Glomerular endothelial cell (primary cell): Measurements from ENCODE around the gene SLC26A8. TPM values are rescaled to one million over a fixed set of nuclear protein-coding genes. Genes with fewer than 3 reads are reported as not detected.
"Not testable (repeated sequence)": the region's sequence is repeated elsewhere in the genome, so short reads cannot be mapped to it uniquely, and the experiment has no call there.

Source experiments
- DNase-seq: peaks from one replicate; pipeline ENCODE4 v3.0.0-alpha.2; 2011; ENCODE audit warnings: low read depth, low spot score; ENCODE audit errors: extremely low read depth
- total RNA-seq: library from RNA; depleted of rRNA; stranded (reverse); fragments of >200 nt; gene quantifications from 2 replicates; pipeline ENCODE4 v1.2.3, GENCODE V29; 2015

SLC26A8 gene
- total RNA-seq, 1 donor from 2014 or later, result not detected

DNA sequence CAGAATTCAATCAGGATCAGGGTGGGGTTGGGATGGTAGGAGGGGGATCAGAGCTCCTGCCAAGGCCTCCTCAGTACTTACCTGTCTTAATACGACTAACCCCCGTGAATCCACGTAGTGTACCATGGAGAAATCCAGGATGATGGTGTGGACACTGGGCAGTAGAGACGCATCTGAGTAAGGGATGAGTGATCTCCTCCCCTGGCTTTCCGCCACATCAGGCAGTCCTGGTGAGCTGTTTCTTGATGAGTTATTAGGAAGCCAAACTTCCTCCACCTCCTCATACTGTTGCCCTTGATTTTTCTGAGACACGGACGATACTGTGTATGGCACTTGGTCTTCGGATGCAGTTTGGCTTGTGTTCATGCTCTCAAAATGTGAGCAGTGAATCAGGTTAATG is 69.4 kb downstream of the SLC26A8 start:
- DNase-seq, result no peak

DNA sequence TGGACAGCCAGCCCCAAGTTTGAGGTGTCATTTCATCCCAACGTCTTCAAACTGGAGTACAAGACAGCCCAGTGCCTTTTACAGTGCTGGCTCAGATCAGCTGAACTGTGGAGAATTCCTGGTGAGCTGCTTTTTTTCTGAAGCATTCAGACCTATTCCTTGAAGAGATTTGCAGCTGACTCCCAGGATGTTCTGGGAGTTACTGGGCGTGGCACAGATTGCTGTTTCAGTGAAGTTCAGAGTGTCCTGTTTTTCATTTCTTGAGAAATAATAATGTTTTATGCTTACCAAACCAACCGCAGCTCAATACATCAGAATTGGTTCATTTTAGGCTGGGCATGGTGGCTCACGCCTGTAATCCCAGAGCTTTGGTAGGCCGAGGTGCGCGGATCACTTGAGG is 70.1 kb downstream of the SLC26A8 start:
- DNase-seq, result no peak

DNA sequence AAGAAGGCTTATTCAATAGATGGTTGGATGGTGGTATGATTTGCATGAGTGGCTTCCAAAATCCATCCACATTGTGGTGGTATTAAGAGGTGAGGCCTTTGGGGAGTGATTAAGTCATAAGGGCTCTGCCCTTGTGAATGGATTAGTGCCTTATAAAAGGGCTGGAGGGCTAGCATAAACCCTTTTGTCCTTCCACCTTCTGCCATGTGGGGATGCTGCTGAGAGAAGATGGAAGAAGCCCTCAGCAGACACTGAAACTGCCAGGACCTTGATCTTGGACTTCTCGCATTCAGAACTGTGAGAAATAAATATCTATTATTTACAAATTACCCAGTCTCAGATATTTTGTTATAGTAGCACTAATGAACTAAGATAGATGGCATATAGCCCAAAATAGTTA is 75.7 kb downstream of the SLC26A8 start:
- no peak for DNase-seq

DNA sequence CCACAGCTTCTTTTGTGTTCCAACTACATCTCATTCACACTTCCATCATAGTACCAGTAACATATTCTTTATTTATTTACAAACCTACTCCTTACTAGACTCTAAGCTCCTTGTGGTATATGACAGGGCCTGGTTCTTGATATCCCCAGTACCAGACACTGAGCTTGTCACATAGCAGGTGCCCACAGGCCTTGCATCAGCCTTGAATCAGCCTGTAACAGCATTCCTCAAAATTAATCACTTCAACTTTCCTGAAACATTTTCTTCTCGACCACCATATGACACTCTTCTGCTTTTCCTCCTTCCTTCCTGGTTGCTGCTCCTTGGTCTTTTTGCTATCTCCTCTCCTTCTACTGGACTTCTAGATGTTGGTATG is 78.8 kb downstream of the SLC26A8 start:
- DNase-seq, result no peak

DNA sequence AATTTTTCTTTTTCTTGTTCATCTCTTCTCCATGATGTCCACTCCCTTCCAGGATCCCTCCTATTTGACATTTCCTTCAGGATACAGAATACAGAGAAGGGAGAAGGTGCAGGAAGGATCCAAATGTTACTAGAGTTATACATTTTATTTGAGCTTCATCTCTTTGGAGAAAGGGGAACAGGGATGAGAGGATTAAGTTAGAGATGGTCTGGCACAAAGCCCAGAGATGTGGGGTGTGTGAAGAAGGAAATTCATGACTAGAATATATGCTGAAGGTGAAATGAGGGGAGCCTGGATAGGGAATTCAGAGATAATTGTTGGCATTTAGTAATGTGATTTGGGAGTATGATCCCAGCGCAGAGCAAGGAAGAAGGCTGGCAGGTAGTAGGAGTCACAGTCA is 81.1 kb downstream of the SLC26A8 start:
- no peak for DNase-seq

DNA sequence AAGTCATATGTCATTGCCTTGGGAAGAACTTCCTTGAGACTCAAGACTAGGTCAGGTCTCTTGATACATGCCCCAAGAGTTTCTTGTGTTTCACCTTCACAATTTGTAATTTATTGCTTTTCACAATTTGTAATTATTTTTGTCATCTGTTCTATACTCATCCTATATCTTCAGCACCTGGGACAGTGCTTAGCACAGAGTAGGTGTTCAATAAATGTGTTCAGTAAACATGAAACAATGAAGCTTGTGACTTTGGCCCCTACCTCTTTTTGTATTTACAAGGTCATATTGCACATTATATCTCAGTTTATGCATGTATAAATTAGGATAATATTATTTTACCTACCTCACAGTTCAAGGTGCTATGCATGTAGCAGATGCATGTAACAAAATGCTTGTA is 82.1 kb downstream of the SLC26A8 start:
- DNase-seq, result no peak

DNA sequence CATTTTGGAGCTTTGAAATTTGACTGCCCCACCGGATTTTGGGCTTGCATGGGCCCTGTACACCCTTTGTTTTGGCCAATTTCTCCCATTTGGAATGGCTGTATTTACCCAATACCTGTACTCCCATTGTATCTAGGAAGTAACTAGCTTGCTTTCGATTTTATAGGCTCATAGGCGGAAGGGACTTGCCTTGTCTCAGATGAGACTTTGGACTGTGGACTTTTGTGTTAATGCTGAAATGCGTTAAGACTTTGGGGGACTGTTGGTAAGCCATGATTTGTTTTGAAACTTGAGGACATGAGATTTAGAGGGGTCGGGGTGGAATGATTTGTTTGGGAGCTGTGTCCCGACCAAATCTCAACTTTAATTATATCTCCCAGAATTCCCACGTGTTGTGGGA is 83.3 kb downstream of the SLC26A8 start:
- not testable (repeated sequence) for DNase-seq

DNA sequence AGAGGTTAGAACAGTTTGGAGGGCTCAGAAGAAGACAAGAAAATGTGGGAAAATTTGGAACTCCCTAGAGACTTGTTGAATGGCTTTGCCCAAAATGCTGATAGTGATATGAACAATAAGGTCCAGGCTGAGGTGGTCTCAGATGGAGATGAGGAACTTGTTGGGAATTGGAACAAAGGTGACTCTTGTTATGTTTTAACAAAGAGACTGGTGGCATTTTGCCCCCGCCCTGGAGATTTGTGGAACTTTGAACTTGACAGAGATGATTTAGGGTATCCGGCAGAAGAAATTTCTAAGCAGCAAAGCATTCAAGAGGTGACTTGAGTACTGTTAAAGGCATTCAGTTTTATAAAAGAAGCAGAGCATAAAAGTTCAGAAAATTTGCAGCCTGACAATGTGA is 84.4 kb downstream of the SLC26A8 start:
- not testable (repeated sequence) for DNase-seq

DNA sequence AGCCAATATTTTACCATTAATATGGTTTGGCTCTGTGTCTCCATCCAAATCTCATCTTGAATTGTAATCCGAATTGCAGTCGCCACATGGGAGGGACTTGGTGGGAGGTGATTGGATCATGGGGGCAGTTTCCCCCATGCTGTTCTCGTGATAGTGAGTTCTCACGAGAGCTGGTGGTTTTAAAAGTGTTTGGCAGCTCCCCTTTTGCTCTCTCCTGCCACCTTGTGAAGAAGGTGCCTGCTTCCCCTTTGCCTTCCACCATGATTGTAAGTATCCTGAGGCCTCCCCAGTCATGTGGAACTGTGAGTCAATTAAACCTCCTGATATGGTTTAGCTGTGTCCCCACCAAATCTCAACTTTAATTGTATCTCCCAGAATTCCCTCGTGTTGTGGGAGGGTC is 85.2 kb downstream of the SLC26A8 start:
- not testable (repeated sequence) for DNase-seq

DNA sequence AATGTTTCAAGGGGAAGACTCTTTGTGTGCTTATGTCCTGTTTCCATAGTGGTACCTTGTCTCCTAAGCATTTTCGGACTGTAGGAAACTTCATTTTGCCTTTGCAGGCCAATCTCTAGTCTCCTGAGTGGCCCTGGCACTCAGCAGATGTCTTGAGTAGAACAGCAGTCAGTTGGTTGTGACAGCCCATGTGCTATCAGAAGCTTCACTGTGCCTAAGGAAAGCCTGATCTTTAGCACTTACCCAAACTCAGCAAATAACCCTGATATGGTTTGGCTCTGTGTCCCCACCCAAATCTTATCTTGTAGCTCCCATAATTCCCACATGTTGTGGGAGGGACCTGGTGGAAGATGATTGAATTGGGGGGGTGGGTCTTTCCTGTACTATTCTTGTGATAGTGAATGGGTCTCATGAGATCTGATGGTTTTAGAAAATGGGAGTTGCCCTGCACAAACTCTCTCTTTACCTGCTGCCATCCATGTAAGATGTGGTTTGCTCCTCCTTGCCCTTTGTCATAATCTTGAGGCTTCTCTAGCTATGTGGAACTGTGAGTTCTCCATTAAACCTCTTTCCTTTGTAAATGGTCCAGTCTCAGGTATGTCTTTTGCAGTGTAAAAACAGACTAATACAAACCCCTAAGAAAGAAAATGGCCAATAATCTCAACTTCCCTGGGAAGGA is 87.6 kb downstream of the SLC26A8 start:
- DNase-seq, result no peak

DNA sequence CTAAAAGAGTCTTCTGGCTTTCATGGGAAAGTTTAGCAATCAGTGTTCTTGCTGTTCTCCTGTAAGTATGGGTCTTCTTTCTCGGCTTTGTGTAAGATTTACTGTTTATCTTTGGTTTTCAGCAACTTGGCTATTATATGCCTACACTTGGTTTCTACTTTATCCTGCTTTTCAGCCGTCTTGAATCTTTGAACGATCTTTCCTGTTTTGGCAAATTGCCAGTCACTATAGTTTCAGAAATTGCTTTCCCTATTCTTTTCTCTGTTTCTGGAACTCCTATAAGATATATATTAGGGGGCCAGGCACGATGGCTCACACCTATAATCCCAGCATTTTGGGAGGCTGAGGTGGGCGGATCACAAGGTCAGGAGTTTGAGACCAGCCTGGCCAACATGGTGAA is 89.0 kb downstream of the SLC26A8 start:
- no peak for DNase-seq

DNA sequence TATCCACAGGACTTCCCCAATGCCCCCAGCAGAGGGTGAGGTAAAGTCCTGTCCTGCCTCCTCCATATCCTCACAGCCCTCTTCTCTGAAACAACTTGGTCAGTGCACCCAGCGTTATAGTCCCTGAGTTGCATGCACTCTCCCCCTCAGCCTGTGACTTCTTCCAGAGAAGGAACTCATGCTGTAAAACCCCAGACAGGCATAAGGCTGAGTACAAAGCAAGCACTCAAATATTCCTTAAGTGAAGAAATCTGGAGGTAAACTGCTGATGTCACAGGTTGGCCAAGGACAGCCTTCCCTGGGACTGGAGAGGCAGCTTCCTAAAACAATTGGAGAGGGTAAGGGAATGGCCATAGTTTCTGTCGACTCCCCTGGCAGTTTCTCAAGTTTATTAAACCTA is 90.6 kb downstream of the SLC26A8 start:
- DNase-seq, result no peak

DNA sequence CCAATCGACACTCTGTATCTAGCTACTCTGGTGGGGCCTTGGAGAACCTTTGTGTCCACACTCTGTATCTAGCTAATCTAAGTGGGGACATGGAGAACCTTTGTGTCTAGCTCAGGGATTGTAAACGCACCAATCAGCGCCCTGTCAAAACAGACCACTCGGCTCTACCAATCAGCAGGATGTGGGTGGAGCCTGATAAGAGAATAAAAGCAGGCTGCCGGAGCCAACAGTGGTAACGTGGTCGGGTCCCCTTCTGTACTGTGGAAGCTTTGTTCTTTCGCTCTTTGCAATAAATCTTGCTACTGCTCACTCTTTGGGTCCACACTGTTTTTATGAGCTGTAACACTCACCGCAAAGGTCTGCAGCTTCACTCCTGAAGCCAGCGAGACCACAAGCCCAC is 92.6 kb downstream of the SLC26A8 start:
- not testable (repeated sequence) for DNase-seq

DNA sequence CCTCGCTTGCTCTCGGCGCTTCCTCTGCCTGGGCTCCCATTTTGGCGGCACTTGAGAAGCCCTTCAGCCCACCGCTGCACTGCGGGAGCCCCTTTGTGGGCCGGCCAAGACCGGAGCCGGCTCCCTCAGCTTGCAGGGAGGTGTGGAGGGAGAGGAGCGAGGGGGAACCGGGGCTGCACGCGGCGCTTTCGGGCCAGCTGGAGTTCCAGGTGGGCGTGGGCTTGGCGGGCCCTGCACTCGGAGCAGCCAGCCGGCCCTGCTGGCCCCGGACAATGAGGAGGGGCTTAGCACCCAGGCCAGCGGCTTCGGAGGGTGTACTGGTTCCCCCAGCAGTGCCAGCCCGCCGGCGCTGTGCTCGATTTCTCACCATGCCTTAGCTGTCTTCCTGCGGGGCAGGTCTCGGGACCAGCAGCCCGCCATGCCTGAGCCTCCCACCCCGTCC is 93.3 kb downstream of the SLC26A8 start:
- DNase-seq, result no peak

DNA sequence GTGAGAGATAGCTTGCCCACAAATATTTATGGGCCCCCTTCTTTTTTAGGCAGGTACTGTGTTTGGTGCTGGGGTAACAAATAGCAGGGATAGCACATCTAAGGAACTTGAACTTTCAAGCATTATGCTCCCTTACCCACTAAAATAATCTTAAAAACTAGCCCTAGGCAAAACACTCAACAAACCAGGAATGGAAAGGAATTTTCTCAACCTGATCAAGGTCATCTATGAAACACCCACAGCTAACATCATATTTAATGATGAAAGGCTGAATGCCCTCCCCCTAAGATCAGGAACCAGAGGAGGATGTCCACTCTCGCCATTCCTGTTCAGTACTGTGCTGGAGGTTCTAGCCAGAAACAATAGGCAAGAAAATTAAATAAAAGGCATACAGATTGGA is 94.8 kb downstream of the SLC26A8 start:
- DNase-seq, result no peak

DNA sequence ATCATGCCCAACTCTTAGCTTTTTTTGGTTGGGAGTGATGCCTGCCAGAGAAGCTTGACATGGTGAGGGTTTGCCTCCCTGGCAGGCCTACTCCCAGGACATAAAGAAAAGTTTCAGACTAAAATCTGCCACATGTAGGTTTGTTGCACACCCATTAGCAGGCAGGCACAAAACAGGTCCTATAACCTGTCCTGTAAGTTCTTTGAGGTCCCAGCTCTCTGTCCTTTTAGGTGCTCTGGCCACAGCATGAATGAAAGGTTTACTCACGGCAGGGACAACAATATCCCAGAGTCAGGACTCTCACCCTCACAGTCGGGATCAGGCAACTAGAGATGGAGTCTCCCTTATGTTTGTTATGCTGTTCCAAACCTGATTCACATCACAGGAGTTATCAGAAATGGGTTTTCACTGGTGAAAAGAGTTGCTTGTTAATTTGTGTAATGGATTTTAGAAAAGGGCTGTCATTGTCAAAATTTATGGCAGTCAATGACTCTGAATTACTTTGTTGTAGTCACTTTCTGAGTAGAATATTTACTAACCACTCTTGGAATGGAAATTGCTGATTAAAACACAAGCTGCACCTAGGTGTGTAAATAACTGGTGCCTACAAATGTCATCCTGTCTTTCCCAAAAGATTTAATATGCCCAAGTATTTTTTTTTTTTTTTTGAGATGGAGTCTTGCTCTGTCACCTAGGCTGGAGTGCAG is 97.8 kb downstream of the SLC26A8 start:
- DNase-seq, result no peak

DNA sequence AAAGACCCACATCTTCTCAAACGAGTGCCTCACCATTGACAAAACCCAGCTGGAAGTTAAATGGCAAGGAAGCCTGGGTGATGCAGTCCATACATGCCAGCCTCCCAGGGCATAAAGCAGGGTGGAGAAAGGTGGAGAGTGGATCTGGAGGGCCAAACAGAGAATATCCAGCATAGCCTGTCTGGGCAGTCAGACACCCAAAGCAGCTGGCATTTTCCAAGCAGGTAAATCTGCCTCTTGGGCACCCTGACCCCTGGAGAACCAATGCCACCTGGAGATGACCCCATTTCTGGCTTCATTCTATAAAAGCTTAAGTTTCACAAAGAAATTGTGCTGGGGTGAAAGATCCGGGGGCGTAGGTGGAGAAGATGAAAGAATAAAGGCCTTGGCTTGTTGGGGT is 98.5 kb downstream of the SLC26A8 start:
- DNase-seq, result no peak

DNA sequence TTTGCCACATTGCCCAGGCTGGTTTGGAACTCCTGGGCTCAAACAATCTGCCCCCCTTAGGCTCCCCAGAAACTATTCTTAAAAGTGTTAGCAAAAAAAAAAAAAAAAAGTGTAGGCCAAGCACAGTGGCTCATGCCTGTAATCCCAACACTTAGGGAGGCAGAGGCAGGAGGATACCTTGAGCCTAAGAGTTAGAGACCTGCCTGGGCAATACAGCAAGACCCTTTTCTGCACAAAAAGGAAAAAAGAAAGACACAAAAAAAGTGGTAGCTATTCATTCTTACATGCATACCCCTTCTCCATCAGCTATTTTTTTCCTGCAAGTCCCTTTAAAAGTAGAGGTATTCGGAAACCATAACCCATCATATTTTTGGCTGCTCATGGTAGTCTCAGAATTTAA is 100.3 kb downstream of the SLC26A8 start:
- DNase-seq, result no peak

DNA sequence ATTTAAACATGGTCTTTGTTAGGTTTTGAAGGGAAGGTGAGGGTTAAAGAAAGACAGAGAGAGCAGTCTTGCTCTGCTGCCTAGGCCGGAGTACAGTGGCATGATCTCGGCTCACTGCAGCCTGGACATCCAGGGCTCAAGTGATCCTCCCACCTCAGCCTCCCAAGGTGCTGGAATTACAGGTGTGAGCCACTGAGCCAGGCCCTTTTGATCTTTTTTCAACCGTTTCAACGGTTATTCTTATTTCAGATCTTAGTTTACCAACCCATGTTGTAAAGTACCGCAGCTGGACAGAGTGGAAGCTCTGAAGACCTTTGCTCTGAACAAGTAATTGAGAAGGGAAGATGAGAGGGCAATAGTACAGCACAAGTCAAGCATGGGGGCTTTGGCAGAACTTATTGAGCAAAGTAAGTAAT is 102.3 kb downstream of the SLC26A8 start:
- DNase-seq, result no peak

DNA sequence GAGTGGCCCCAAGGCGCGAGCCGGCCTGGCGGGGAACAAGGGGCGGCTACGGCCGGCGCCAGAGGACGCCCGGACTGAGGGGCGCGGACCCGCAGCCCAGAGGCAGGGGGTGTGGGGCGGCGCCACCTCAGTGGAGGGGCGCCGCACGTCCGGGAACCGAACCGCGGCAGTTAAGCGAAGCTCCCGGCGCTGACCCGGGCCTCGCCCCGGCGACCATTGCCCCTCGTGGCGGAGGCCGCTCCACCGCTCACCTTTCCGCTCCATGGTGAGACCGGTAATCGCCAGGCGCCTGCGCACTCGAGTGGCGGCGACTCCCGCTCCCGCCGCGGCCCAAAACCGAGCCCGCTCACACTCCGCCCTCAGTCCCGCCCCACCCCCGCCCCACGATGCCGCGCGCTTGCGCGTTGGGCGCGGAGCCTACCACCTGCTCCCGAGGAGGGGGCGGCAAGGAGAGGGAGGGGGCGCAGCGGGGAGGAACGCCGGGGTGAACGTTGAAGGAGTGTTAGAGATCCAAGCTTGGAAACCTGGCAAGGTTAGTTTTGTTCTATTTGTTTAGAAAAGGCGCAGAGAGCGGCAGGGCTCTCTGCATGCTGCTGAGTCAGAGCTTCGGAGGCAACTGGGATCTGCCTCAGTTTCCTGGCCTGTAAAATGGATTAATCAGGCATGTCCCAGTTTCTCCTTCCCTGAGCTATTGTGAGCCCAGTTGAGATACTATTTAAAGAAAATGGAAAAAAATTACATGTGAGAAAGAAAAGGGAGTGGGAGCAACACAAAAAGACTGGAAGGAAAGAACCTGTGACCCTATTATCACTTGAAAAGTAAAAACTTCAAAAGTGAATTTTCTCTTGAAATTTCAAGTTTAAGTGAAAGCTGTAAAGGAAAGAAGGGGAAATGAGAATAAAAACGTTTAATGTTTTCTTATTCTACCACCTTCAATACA is 103.4 kb downstream of the SLC26A8 start, which contains the start of gene SRPK1:
Gene SRPK1 (minus strand): TSS at position 306 of the 940 bp plus-strand sequence. CDS start 42 bp downstream, at position 264.
- no peak for DNase-seq
